ENCODE results near the gene NUDT15.
"Not testable (repeated sequence)": the region's sequence is repeated elsewhere in the genome, so short reads cannot be mapped to it uniquely, and the experiment has no call there.

NUDT15 gene

GRCh38 chr13:48038761-48039160, 1.2 kb downstream of the NUDT15 start:
- DNase-seq = no peak

DNA sequence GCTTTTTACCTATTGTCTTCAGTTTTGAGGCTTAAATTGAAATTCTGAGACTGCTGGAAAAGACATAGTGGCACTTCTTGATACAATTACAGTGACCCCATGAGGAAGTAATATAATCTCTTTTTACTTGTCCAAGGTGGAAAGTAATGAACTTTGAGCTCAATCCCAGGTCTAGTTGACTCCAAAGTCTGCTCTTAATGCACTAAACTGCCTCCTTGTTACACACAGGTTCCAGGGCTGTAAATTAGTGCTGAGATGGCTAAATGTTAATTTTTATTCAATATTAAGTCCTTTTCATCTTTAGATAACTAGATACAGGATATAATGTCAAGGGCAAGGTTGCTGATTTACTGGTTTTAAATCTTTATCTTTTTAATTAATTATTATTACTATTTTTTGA, 2.5 kb downstream of the NUDT15 start:
- no peak for DNase-seq
- in situ Hi-C loops (cut with HindIII; ENCODE audit: low pct_ligation_motif_present, low pct_unique_long_range_greater_than_20kb, low sequenced_read_pairs) = no loop called here

More at GRCh38 chr13:48038761-48039160, 1.2 kb downstream of the NUDT15 start:
- in situ Hi-C loops (cut with HindIII; ENCODE audit: low pct_ligation_motif_present, low pct_unique_long_range_greater_than_20kb, low sequenced_read_pairs) = no loop called here

DNA sequence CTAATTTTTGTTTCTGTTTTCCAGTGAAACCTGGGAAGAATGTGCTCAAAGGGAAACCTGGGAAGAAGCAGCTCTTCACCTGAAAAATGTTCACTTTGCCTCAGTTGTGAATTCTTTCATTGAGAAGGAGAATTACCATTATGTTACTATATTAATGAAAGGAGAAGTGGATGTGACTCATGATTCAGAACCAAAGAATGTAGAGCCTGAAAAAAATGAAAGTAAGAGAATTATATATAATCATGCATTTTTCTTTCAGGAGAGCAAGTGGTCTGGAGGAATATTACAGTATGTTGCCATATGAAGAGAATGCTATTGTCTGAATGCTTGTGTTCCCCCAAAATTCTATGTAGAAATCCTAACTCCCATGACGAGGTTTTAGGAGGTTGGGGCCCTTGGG, 3.4 kb downstream of the NUDT15 start:
- DNase-seq = no peak
- in situ Hi-C loops (cut with HindIII; ENCODE audit: low pct_ligation_motif_present, low pct_unique_long_range_greater_than_20kb, low sequenced_read_pairs) = no loop called here

GRCh38 chr13:48042894-48043293, 5.4 kb downstream of the NUDT15 start:
- in situ Hi-C loops (cut with HindIII; ENCODE audit: low pct_ligation_motif_present, low pct_unique_long_range_greater_than_20kb, low sequenced_read_pairs) = no loop called here
- DNase-seq = no peak

DNA sequence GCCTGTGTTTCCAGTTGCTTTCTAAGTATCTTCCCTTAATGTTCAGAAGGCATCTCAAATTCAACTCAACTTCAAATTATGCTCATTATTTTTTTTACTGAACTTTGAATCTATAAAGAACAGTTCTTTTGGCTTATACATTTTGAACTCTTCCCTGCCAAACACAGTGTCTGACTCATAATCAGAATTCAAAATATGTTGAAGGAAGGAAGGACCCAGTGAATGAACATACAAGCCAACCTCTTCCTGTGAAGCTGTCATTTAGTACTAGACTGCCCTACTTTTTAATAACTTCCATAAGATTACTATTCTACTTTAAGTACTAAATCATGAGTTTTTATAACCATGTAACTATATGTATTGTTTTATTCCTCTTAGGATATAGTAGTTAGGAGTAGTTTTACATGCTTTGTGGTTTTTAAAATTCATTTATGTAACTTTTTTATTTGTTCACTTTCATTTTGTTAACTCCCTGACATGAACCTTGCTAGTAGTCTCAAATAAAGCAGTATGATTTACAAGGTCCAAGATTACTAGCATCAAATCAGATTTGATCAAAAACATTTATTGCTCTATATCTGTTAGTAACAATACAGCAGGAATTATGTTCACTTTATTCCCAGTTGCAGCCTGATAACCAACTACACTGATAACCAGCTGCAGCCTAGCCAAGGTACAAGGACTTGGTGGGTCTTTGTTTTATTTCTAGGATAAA, 6.4 kb downstream of the NUDT15 start:
- peak; percentile 42 for DNase-seq
- in situ Hi-C loops (cut with HindIII; ENCODE audit: low pct_ligation_motif_present, low pct_unique_long_range_greater_than_20kb, low sequenced_read_pairs) = no loop called here

- in situ Hi-C loops (cut with HindIII; ENCODE audit: low pct_ligation_motif_present, low pct_unique_long_range_greater_than_20kb, low sequenced_read_pairs) = no loop called here
- DNase-seq = no peak
Measured at GRCh38 chr13:48050550-48050949, 13.0 kb downstream of the NUDT15 start.

GRCh38 chr13:48054601-48055000, 17.1 kb downstream of the NUDT15 start:
- in situ Hi-C loops (cut with HindIII; ENCODE audit: low pct_ligation_motif_present, low pct_unique_long_range_greater_than_20kb, low sequenced_read_pairs) = no loop called here
- DNase-seq = no peak

GRCh38 chr13:48055712-48056111, 18.2 kb downstream of the NUDT15 start:
- DNase-seq = no peak
- in situ Hi-C loops (cut with HindIII; ENCODE audit: low pct_ligation_motif_present, low pct_unique_long_range_greater_than_20kb, low sequenced_read_pairs) = no loop called here

GRCh38 chr13:48058536-48058935, 21.0 kb downstream of the NUDT15 start:
- in situ Hi-C loops (cut with HindIII; ENCODE audit: low pct_ligation_motif_present, low pct_unique_long_range_greater_than_20kb, low sequenced_read_pairs); DNase-seq: not testable (repeated sequence)

DNA sequence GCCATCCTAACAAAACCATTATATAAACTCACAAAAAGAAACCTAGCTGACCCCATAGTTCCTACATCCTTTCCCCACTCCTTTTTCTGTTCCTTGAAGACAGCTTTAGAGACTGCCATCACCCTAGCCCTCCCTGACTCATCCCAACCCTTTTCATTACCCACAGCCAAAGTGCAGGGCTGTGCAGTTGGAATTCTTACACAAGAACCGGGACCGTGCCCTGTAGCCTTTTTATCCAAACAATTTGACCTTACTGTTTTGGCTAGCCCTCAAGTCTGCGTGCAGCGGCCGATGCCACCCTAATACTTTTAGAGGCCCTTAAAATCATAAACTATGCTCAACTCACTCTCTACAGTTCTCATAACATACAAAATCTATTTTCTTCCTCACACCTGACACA, 22.4 kb downstream of the NUDT15 start:
- in situ Hi-C loops (cut with HindIII; ENCODE audit: low pct_ligation_motif_present, low pct_unique_long_range_greater_than_20kb, low sequenced_read_pairs) = not testable (repeated sequence)

GRCh38 chr13:48066310-48066989, 28.9 kb downstream of the NUDT15 start:
- in situ Hi-C loops (cut with HindIII; ENCODE audit: low pct_ligation_motif_present, low pct_unique_long_range_greater_than_20kb, low sequenced_read_pairs) = no loop called here
- peak; percentile 33 for DNase-seq

More for the DNA sequence above, 22.4 kb downstream of the NUDT15 start:
- not testable (repeated sequence) for DNase-seq

GRCh38 chr13:48068036-48068435, 30.5 kb downstream of the NUDT15 start:
- DNase-seq = no peak
- in situ Hi-C loops (cut with HindIII; ENCODE audit: low pct_ligation_motif_present, low pct_unique_long_range_greater_than_20kb, low sequenced_read_pairs) = no loop called here

DNA sequence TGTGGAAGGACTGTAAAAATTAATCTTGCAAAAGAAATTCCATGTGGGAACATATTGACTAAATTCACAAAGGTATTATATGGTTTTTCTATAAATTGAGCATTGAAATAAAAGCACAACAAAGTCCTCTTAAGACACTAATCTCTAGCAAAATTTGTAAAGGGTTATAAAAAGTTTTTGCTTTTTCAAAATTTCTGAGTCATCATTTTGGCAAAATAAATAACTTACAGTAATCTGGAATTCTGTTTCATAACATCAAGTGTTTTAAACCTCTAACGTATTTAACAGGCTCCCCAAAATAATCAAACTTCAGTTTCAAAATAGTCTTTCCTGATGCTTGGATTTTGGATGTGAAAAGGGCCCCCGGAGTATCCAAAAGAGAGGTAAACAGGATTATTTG, 31.4 kb downstream of the NUDT15 start:
- in situ Hi-C loops (cut with HindIII; ENCODE audit: low pct_ligation_motif_present, low pct_unique_long_range_greater_than_20kb, low sequenced_read_pairs) = no loop called here
- no peak for DNase-seq

DNA sequence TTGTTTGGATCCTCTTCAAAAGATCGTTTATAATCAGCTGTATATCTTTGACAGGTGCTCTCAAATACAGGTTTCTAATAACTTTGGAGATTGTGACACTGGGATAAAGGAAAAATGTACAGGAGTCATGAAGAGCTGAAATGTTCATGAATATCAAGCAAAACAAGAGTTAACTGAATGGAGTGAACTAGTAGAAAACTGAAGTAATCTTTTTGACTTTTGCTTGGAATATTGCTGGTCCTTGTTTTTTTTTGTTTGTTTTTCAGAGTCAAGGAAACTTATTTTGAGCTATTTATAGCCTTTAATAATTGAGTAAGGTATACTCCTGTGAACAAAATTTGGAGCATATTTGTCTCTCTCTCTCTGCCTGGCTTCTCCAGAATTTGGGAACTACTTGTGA, 32.0 kb downstream of the NUDT15 start:
- no peak for DNase-seq
- in situ Hi-C loops (cut with HindIII; ENCODE audit: low pct_ligation_motif_present, low pct_unique_long_range_greater_than_20kb, low sequenced_read_pairs) = no loop called here

GRCh38 chr13:48070942-48071341, 33.4 kb downstream of the NUDT15 start:
- in situ Hi-C loops (cut with HindIII; ENCODE audit: low pct_ligation_motif_present, low pct_unique_long_range_greater_than_20kb, low sequenced_read_pairs) = no loop called here
- no peak for DNase-seq

- in situ Hi-C loops (cut with HindIII; ENCODE audit: low pct_ligation_motif_present, low pct_unique_long_range_greater_than_20kb, low sequenced_read_pairs) = no loop called here
- DNase-seq = no peak
Measured at GRCh38 chr13:48072304-48072703, 34.8 kb downstream of the NUDT15 start.

GRCh38 chr13:48072787-48073186, 35.3 kb downstream of the NUDT15 start:
- in situ Hi-C loops (cut with HindIII; ENCODE audit: low pct_ligation_motif_present, low pct_unique_long_range_greater_than_20kb, low sequenced_read_pairs) = no loop called here
- no peak for DNase-seq

GRCh38 chr13:48074006-48074405, 36.5 kb downstream of the NUDT15 start:
- in situ Hi-C loops (cut with HindIII; ENCODE audit: low pct_ligation_motif_present, low pct_unique_long_range_greater_than_20kb, low sequenced_read_pairs) = no loop called here
- DNase-seq = no peak

DNA sequence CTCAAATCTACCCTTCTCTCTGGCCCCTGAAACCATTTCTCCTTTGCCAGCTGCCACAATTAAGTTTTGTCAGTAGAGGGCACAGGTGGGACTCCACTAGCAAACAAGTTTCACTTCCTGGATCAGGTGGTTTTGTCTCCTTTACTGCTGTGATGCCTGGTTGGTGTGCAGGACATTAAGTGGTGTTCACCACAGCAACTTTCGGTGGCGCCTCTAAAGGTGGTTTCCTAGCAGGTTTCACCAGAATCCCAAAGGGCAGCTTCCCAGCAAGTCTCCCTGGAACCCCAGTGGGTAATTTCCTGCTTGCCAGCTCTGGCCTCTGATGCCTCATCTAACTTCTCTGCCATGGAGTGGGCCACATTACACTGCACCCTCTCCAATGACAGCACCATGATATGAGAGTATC, 40.7 kb downstream of the NUDT15 start:
- in situ Hi-C loops (cut with HindIII; ENCODE audit: low pct_ligation_motif_present, low pct_unique_long_range_greater_than_20kb, low sequenced_read_pairs) = no loop called here
- DNase-seq = peak; percentile 48

GRCh38 chr13:48081739-48082138, 44.2 kb downstream of the NUDT15 start:
- in situ Hi-C loops (cut with HindIII; ENCODE audit: low pct_ligation_motif_present, low pct_unique_long_range_greater_than_20kb, low sequenced_read_pairs) = no loop called here
- no peak for DNase-seq

All from ACHN (cell line).